ENCODE measurements around the gene PARP3.
A peak's percentile ranks its signal among the peaks of the same experiment; 100 is the strongest.

Gene PARP3

GRCh38 chr3:51967384-51968169, 25.4 kb downstream of the PARP3 start, which contains the start of gene PCBP4:
Gene PCBP4, minus strand, starts transcription at chr3:51967454. Its CDS starts 6,214 bp downstream, at chr3:51961240.
- H3K4me1 Mint-ChIP-seq, result peaks cover 76% of the 10 kb centered on the region
- peak; percentile 76 for DNase-seq
- H3K27ac Mint-ChIP-seq, result peak within 1 kb of the TSS; percentile 97

GRCh38 chr3:51968170-51968775, 26.1 kb downstream of the PARP3 start:
- no peaks in the 10 kb centered on the region for H3K27me3 Mint-ChIP-seq (ENCODE audit: low read depth, poor library complexity)
- peaks cover 71% of the 10 kb centered on the region for H3K4me1 Mint-ChIP-seq
- H3K4me3 Mint-ChIP-seq, result peak overlapping the region; percentile 87
- H3K27ac Mint-ChIP-seq, result peak overlapping the region; percentile 97
- TF ChIP-seq CTCF (IDR thresholded peaks at IDR 0.05), result no peak
- H3K9me3 Mint-ChIP-seq, result no peaks in the 10 kb centered on the region
- DNase-seq, result peak; percentile 72
- no peaks in the 10 kb centered on the region for H3K36me3 Mint-ChIP-seq (ENCODE audit: low read depth)

More at GRCh38 chr3:51967384-51968169, 25.4 kb downstream of the PARP3 start, which contains the start of gene PCBP4:
- no peaks in the 10 kb centered on the region for H3K9me3 Mint-ChIP-seq
- no peaks in the 10 kb centered on the region for H3K36me3 Mint-ChIP-seq (ENCODE audit: low read depth)
- H3K4me3 Mint-ChIP-seq, result peak within 1 kb of the TSS; percentile 93
- no peaks in the 10 kb centered on the region for H3K27me3 Mint-ChIP-seq (ENCODE audit: low read depth, poor library complexity)
- no peak for TF ChIP-seq CTCF (IDR thresholded peaks at IDR 0.05)

- Mint-ChIP-seq H3K36me3 (ENCODE audit: low read depth) (no peaks in the 10 kb centered on the region), H3K4me1 (peaks cover 70% of the 10 kb centered on the region), H3K27ac (peak overlapping the region; percentile 97), H3K9me3 (no peaks in the 10 kb centered on the region), H3K27me3 (ENCODE audit: low read depth, poor library complexity) (peaks cover 1% of the 10 kb centered on the region), H3K4me3 (peak overlapping the region; percentile 87)
- TF ChIP-seq CTCF (IDR thresholded peaks at IDR 0.05), result no peak
- DNase-seq, result no peak
Measured at GRCh38 chr3:51968883-51969678, 26.9 kb downstream of the PARP3 start.

GRCh38 chr3:51969841-51970240, 27.7 kb downstream of the PARP3 start:
- no peak for TF ChIP-seq CTCF (IDR thresholded peaks at IDR 0.05)
- Mint-ChIP-seq H3K9me3 (no peaks in the 10 kb centered on the region), H3K27ac (no peak overlapping the region), H3K27me3 (ENCODE audit: low read depth, poor library complexity) (peaks cover 2% of the 10 kb centered on the region), H3K36me3 (ENCODE audit: low read depth) (no peaks in the 10 kb centered on the region), H3K4me1 (peaks cover 69% of the 10 kb centered on the region), H3K4me3 (no peak overlapping the region)
- no peak for DNase-seq

- Mint-ChIP-seq H3K4me3 (peak overlapping the region; percentile 23), H3K9me3 (no peaks in the 10 kb centered on the region), H3K36me3 (ENCODE audit: low read depth) (no peaks in the 10 kb centered on the region), H3K4me1 (peaks cover 68% of the 10 kb centered on the region), H3K27me3 (ENCODE audit: low read depth, poor library complexity) (peaks cover 2% of the 10 kb centered on the region), H3K27ac (peak overlapping the region; percentile 29)
- no peak for DNase-seq
- no peak for TF ChIP-seq CTCF (IDR thresholded peaks at IDR 0.05)
Measured at GRCh38 chr3:51970606-51971300, 28.6 kb downstream of the PARP3 start.
